Endothelial cell of umbilical vein (primary cell): Measurements from ENCODE around the gene ETV7.

ENCODE experiments used
- EZH2 ChIP-seq: IDR thresholded peaks from 2 replicates; pipeline ENCODE4 v1.6.1; 2012; ENCODE audit warnings: borderline replicate concordance, low read depth, mild to moderate bottlenecking, moderate library complexity, low read length, inconsistent platforms; ENCODE audit not compliant: severe bottlenecking
- POLR2A ChIP-seq: IDR thresholded peaks from 2 replicates; pipeline ENCODE4 v1.6.1; 2012; ENCODE audit warnings: low read depth, mild to moderate bottlenecking, control low read depth, low read length
- POLR2AphosphoS5 ChIP-seq: IDR thresholded peaks from 2 replicates; pipeline ENCODE4 v1.6.1; 2012; ENCODE audit warnings: low read depth, mild to moderate bottlenecking, control low read depth, low read length, moderate library complexity; ENCODE audit not compliant: insufficient read depth
- TF ChIP-seq, protein P1 (sequence below), 2 donors: IDR thresholded peaks; 1 replicate in 1 of 2; 2 replicates in 1 of 2; pipeline ENCODE4 v1.5.1; 2011; ENCODE audit warnings: low read length in 2 of 2, mild to moderate bottlenecking in 2 of 2, moderate library complexity in 2 of 2, control low read depth in 1 of 2, inconsistent platforms in 1 of 2, low read depth in 1 of 2; ENCODE audit not compliant: insufficient read depth in 1 of 2; ENCODE audit errors: extremely low read depth in 1 of 2
- TF ChIP-seq, protein P2 (sequence below): IDR thresholded peaks from 2 replicates; pipeline ENCODE4 v1.6.1; 2011; ENCODE audit not compliant: insufficient read depth, insufficient read length

DNA sequence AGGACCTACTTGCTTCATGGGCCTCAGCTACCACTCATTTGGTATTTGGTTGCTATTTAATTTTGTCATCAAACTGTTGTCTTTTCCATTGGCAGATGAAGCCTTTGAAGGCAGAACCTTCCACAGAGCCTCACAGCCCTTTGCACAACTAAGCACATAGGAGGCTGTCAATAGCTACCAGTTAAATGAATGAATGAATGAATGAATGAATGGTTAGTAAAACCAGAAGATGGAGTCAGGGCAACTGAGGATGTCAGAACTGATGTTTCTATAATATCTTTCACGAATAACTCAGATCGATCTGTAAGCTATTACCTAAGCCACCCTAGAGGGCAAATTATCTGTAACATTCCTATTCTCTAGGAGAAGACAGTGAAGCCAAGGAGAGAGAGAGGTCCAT is 69.8 kb downstream of the ETV7 start:
- TF ChIP-seq, protein P1, sequence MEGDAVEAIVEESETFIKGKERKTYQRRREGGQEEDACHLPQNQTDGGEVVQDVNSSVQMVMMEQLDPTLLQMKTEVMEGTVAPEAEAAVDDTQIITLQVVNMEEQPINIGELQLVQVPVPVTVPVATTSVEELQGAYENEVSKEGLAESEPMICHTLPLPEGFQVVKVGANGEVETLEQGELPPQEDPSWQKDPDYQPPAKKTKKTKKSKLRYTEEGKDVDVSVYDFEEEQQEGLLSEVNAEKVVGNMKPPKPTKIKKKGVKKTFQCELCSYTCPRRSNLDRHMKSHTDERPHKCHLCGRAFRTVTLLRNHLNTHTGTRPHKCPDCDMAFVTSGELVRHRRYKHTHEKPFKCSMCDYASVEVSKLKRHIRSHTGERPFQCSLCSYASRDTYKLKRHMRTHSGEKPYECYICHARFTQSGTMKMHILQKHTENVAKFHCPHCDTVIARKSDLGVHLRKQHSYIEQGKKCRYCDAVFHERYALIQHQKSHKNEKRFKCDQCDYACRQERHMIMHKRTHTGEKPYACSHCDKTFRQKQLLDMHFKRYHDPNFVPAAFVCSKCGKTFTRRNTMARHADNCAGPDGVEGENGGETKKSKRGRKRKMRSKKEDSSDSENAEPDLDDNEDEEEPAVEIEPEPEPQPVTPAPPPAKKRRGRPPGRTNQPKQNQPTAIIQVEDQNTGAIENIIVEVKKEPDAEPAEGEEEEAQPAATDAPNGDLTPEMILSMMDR (IDR thresholded peaks at IDR 0.05; ENCODE audit: extremely low read depth in 1 of 2, insufficient read depth in 1 of 2, low read depth in 1 of 2, low read length in 2 of 2), result no peak
- TF ChIP-seq EZH2, result no peak
- no peak for TF ChIP-seq POLR2AphosphoS5
- TF ChIP-seq POLR2A, result no peak
- TF ChIP-seq, protein P2, sequence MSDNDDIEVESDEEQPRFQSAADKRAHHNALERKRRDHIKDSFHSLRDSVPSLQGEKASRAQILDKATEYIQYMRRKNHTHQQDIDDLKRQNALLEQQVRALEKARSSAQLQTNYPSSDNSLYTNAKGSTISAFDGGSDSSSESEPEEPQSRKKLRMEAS, result no peak
